HEK293 (cell line): ENCODE measurements around the gene DMD.
A peak's percentile ranks its signal among the peaks of the same experiment; 100 is the strongest.

ENCODE experiments used
- CTCF ChIA-PET: fragments of 350-600 bp; formaldehyde crosslinking; extraction: SDS; loops from one replicate; lab custom pipeline; 2021; ENCODE audit warnings: antibody characterized with exemption; lab: Yijun Ruan, JAX
- POLR2A ChIA-PET: fragments of 300-600 bp; formaldehyde crosslinking; extraction: SDS; loops from one replicate; lab custom pipeline; 2020; ENCODE audit warnings: antibody characterized with exemption, inconsistent platforms; lab: Yijun Ruan, JAX
- H3K27ac ChIP-seq: fragments of 200-500 bp; sonication (Bioruptor generic); 2 replicates; pipeline ENCODE4 v1.5.1; 2014; ENCODE audit warnings: low read depth, low read length, control low read depth, inconsistent platforms; ENCODE audit errors: extremely low read depth
- H3K36me3 ChIP-seq, 2 experiments: fragments of 200-500 bp in 1 of 2; sonication (Bioruptor generic) in 1 of 2; 1 replicate in 1 of 2; 2 replicates in 1 of 2; pipeline ENCODE4 v1.5.1; 2014 to 2017; ENCODE audit warnings: inconsistent platforms in 2 of 2, low read length in 2 of 2; ENCODE audit not compliant: control insufficient read depth in 2 of 2, insufficient read depth in 1 of 2
- H3K4me1 ChIP-seq: fragments of 200-500 bp; sonication (Bioruptor generic); 2 replicates; pipeline ENCODE4 v1.5.1; 2014; ENCODE audit warnings: mild to moderate bottlenecking, low read length, inconsistent platforms; ENCODE audit not compliant: control insufficient read depth, insufficient read depth
- H3K4me3 ChIP-seq: 2 replicates; pipeline ENCODE4 v1.5.1; 2011; ENCODE audit warnings: low read depth, mild to moderate bottlenecking, control low read depth, low read length, moderate library complexity
- H3K9me3 ChIP-seq: fragments of 200-500 bp; sonication (Bioruptor generic); 2 replicates; pipeline ENCODE4 v1.5.1; 2014; ENCODE audit warnings: low read depth, low read length, inconsistent platforms; ENCODE audit not compliant: control insufficient read depth, insufficient read depth
- ATF2 ChIP-seq: fragments of 450-650 bp; formaldehyde crosslinking; IDR thresholded peaks from 2 replicates; pipeline ENCODE4 v1.5.1; 2016; ENCODE audit warnings: missing biosample characterization, missing genetic modification characterization, low read depth
- BCL11A ChIP-seq: fragments of 450-650 bp; formaldehyde crosslinking; IDR thresholded peaks from 2 replicates; pipeline ENCODE4 v1.5.1; 2016; ENCODE audit warnings: low read depth, missing biosample characterization, missing genetic modification characterization
- GFI1B ChIP-seq: fragments of 450-650 bp; formaldehyde crosslinking; IDR thresholded peaks from 2 replicates; pipeline ENCODE4 v1.5.1; 2016; ENCODE audit warnings: missing biosample characterization, missing genetic modification characterization
- KLF8 ChIP-seq: fragments of 450-650 bp; formaldehyde crosslinking; IDR thresholded peaks from 2 replicates; pipeline ENCODE4 v1.5.1; 2016; ENCODE audit warnings: missing biosample characterization, missing genetic modification characterization
- REST ChIP-seq: fragments of 450-650 bp; formaldehyde crosslinking; IDR thresholded peaks from 2 replicates; pipeline ENCODE4 v1.5.1; 2016; ENCODE audit warnings: missing biosample characterization, missing genetic modification characterization
- SCRT2 ChIP-seq: fragments of 450-650 bp; formaldehyde crosslinking; IDR thresholded peaks from 2 replicates; pipeline ENCODE4 v1.5.1; 2016; ENCODE audit warnings: missing biosample characterization, missing genetic modification characterization
- SETDB1 ChIP-seq: IDR thresholded peaks from one replicate; pipeline ENCODE4 v1.6.1; 2017; ENCODE audit warnings: mild to moderate bottlenecking, low read length, moderate library complexity, mixed read lengths; ENCODE audit not compliant: insufficient read length
- TRIM28 ChIP-seq: IDR thresholded peaks from 2 replicates; pipeline ENCODE4 v1.6.1; 2011; ENCODE audit warnings: low read length, control low read depth, borderline replicate concordance
- ZNF140 ChIP-seq: fragments of 450-650 bp; formaldehyde crosslinking; IDR thresholded peaks from 2 replicates; pipeline ENCODE4 v1.5.1; 2016; ENCODE audit warnings: missing biosample characterization, missing genetic modification characterization
- ZNF16 ChIP-seq: fragments of 450-650 bp; formaldehyde crosslinking; IDR thresholded peaks from 2 replicates; pipeline ENCODE4 v1.5.1; 2016; ENCODE audit warnings: low read depth, missing biosample characterization, missing genetic modification characterization
- ZNF174 ChIP-seq: fragments of 450-650 bp; formaldehyde crosslinking; IDR thresholded peaks from 2 replicates; pipeline ENCODE4 v1.5.0; 2017; ENCODE audit warnings: missing biosample characterization, mild to moderate bottlenecking, missing genetic modification characterization
- ZNF19 ChIP-seq: fragments of 450-650 bp; formaldehyde crosslinking; IDR thresholded peaks from 2 replicates; pipeline ENCODE4; 2016; ENCODE audit warnings: missing biosample characterization, missing genetic modification characterization, low read depth
- ZNF239 ChIP-seq: fragments of 450-650 bp; formaldehyde crosslinking; IDR thresholded peaks from 2 replicates; pipeline ENCODE4 v1.5.1; 2016; ENCODE audit warnings: missing biosample characterization, missing genetic modification characterization
- ZNF366 ChIP-seq: fragments of 450-650 bp; formaldehyde crosslinking; conservative IDR thresholded peaks from 2 replicates; pipeline ENCODE4 v1.5.1; 2016; ENCODE audit warnings: missing biosample characterization, missing genetic modification characterization
- ZNF426 ChIP-seq: fragments of 450-650 bp; formaldehyde crosslinking; IDR thresholded peaks from 2 replicates; pipeline ENCODE4 v1.5.1; 2017; ENCODE audit warnings: missing biosample characterization, missing genetic modification characterization, mild to moderate bottlenecking, inconsistent platforms, moderate library complexity
- ZNF449 ChIP-seq: fragments of 450-650 bp; formaldehyde crosslinking; IDR thresholded peaks from 2 replicates; pipeline ENCODE4 v1.5.1; 2017; ENCODE audit warnings: missing biosample characterization, mild to moderate bottlenecking, missing genetic modification characterization, moderate library complexity
- ZNF501 ChIP-seq: fragments of 450-650 bp; formaldehyde crosslinking; IDR thresholded peaks from 2 replicates; pipeline ENCODE4 v1.5.1; 2016; ENCODE audit warnings: missing biosample characterization, missing genetic modification characterization
- ZNF521 ChIP-seq: fragments of 450-650 bp; formaldehyde crosslinking; IDR thresholded peaks from 2 replicates; pipeline ENCODE4 v1.5.1; 2017; ENCODE audit warnings: missing biosample characterization, mild to moderate bottlenecking, missing genetic modification characterization
- ZNF837 ChIP-seq: fragments of 450-650 bp; formaldehyde crosslinking; IDR thresholded peaks from 2 replicates; pipeline ENCODE4 v1.5.1; 2016; ENCODE audit warnings: missing biosample characterization, missing genetic modification characterization
- TF ChIP-seq, protein P1 (sequence below): fragments of 450-650 bp; formaldehyde crosslinking; optimal IDR thresholded peaks from 2 replicates; pipeline ENCODE3; 2016; ENCODE audit warnings: missing biosample characterization, mild to moderate bottlenecking, missing genetic modification characterization
- TF ChIP-seq, protein P2 (sequence below): fragments of 450-650 bp; formaldehyde crosslinking; IDR thresholded peaks from 2 replicates; pipeline ENCODE4 v1.5.1; 2016; ENCODE audit warnings: missing biosample characterization, missing genetic modification characterization

The DMD gene

GRCh38 chrX:31604629-31605221 is 1606.6 kb downstream of the DMD start:
- Histone ChIP-seq H3K4me3 (no peak overlapping the region), H3K27ac (no peak overlapping the region), H3K4me1 (peaks cover 3% of the 10 kb centered on the region; the same call in 1 of the 2 replicates), H3K36me3 (no peaks in the 10 kb centered on the region), H3K9me3 (no peaks in the 10 kb centered on the region)
- no peak for TF ChIP-seq ZNF239
- TF ChIP-seq ZNF449: no peak
- TF ChIP-seq ZNF521 (tag by site-specific recombination): no peak
- no peak for TF ChIP-seq REST
- TF ChIP-seq, protein P1, sequence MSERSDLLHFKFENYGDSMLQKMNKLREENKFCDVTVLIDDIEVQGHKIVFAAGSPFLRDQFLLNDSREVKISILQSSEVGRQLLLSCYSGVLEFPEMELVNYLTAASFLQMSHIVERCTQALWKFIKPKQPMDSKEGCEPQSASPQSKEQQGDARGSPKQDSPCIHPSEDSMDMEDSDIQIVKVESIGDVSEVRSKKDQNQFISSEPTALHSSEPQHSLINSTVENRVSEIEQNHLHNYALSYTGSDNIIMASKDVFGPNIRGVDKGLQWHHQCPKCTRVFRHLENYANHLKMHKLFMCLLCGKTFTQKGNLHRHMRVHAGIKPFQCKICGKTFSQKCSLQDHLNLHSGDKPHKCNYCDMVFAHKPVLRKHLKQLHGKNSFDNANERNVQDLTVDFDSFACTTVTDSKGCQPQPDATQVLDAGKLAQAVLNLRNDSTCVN (tag by site-specific recombination): no peak
- no peak for TF ChIP-seq ZNF174 (tag by site-specific recombination)
- TF ChIP-seq ZNF426 (tag by site-specific recombination): no peak
- TF ChIP-seq ZNF16 (tag by site-specific recombination): no peak
- TF ChIP-seq ZNF501: no peak
- TF ChIP-seq ZNF19 (tag by site-specific recombination): no peak
- no peak for TF ChIP-seq ZNF837 (tag by site-specific recombination)
- TF ChIP-seq ZNF140 (tag by site-specific recombination): no peak
- no peak for TF ChIP-seq ZNF366
- CTCF ChIA-PET: interaction anchor here (0.6 to 0.7 kb wide), 2 partner anchors 327 to 655 kb away, joined by 3 read pairs; no protein-coding TSS in a partner anchor
- POLR2A ChIA-PET: no interaction called here

GRCh38 chrX:31603411-31604120 is 1607.8 kb downstream of the DMD start:
- Histone ChIP-seq H3K36me3 (no peaks in the 10 kb centered on the region), H3K4me1 (peaks cover 3% of the 10 kb centered on the region; the same call in 1 of the 2 replicates), H3K4me3 (no peak overlapping the region), H3K27ac (peak overlapping the region; percentile 16; the same call in 1 of the 2 replicates), H3K9me3 (no peaks in the 10 kb centered on the region)
- TF ChIP-seq ATF2 (tag by site-specific recombination) (no peak), TRIM28 (peak; percentile 74; the same call in 1 of the 2 replicates), GFI1B (no peak), SCRT2 (tag by site-specific recombination) (no peak), SETDB1 (peak; percentile 77), BCL11A (tag by site-specific recombination) (no peak), KLF8 (tag by site-specific recombination) (no peak)
- TF ChIP-seq, protein P2, sequence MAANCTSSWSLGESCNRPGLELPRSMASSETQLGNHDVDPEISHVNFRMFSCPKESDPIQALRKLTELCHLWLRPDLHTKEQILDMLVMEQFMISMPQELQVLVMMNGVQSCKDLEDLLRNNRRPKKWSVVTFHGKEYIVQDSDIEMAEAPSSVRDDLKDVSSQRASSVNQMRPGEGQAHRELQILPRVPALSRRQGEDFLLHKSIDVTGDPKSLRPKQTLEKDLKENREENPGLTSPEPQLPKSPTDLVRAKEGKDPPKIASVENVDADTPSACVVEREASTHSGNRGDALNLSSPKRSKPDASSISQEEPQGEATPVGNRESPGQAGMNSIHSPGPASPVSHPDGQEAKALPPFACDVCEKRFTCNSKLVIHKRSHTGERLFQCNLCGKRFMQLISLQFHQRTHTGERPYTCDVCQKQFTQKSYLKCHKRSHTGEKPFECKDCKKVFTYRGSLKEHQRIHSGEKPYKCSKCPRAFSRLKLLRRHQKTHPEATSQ (tag by site-specific recombination): no peak
- POLR2A ChIA-PET: no interaction called here
- CTCF ChIA-PET: no interaction called here
